ENCODE results near the gene NFYA. TPM values are rescaled to one million over a fixed set of nuclear protein-coding genes. Genes with fewer than 3 reads are reported as not detected.

The NFYA gene
- total and polyA plus RNA-seq, 4 donors = 2.2 to 28.4 (median 10.1) TPM

DNA sequence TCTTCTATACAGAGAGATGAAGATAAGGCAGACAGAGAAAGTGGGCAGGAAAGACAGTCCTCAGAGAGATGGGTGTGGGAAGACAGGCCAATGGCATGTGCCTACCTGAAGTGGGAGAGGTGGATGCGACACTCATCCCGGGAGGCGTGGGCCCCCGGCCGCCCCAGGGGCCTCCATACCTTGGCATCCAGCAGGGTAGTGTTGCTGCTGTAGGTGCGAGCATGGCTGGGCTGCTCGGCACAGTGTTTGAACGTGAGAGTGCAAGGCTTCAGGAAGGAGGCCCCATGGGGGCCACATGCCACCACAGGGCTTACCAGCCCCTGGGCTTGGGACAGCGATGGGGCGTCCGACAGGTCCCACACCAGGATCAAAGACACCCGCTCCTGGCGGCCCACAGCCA, 39.0 kb upstream of the NFYA start (continued):
- TF ChIP-seq, protein P1, sequence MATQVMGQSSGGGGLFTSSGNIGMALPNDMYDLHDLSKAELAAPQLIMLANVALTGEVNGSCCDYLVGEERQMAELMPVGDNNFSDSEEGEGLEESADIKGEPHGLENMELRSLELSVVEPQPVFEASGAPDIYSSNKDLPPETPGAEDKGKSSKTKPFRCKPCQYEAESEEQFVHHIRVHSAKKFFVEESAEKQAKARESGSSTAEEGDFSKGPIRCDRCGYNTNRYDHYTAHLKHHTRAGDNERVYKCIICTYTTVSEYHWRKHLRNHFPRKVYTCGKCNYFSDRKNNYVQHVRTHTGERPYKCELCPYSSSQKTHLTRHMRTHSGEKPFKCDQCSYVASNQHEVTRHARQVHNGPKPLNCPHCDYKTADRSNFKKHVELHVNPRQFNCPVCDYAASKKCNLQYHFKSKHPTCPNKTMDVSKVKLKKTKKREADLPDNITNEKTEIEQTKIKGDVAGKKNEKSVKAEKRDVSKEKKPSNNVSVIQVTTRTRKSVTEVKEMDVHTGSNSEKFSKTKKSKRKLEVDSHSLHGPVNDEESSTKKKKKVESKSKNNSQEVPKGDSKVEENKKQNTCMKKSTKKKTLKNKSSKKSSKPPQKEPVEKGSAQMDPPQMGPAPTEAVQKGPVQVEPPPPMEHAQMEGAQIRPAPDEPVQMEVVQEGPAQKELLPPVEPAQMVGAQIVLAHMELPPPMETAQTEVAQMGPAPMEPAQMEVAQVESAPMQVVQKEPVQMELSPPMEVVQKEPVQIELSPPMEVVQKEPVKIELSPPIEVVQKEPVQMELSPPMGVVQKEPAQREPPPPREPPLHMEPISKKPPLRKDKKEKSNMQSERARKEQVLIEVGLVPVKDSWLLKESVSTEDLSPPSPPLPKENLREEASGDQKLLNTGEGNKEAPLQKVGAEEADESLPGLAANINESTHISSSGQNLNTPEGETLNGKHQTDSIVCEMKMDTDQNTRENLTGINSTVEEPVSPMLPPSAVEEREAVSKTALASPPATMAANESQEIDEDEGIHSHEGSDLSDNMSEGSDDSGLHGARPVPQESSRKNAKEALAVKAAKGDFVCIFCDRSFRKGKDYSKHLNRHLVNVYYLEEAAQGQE (IDR thresholded peaks at IDR 0.05) = no peak
- TF ChIP-seq GABPA (IDR thresholded peaks at IDR 0.05 in 1 of 2, conservative IDR thresholded peaks at IDR 0.05 in 1 of 2) (no peak), RAD21 (IDR thresholded peaks at IDR 0.05) (no peak), SP1 (IDR thresholded peaks at IDR 0.05) (no peak), HNF4G (IDR thresholded peaks at IDR 0.05) (no peak), YY1 (IDR thresholded peaks at IDR 0.05) (no peak), HNF4A (conservative IDR thresholded peaks at IDR 0.05) (no peak), TAF1 (conservative IDR thresholded peaks at IDR 0.05) (no peak)

DNA sequence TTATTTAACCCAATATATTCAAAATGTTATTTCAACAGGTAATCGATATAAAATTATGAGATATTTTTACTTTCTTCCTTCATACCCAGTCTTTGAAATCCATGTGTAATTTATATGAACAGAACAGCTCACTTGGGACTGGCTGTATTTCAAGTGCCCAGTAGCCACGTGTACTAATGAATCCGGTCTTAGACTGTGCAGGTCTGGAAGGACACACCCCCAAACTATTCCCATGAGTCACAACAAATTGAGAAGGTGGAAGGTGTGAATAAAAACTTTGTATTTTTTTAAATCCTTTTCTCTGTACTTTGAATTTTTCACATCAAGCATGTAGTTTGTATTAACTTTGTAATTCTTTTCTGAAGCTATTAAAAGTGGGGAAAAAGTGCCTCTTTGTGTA, 36.6 kb upstream of the NFYA start:
- Histone ChIP-seq H3K9me3 (ENCODE audit: control insufficient read depth in 4 of 4, low read length in 3 of 4) (no peaks in the 10 kb centered on the region), H3K27me3 (ENCODE audit: control insufficient read depth in 4 of 4, insufficient read depth in 4 of 4, low read length in 3 of 4) (no peaks in the 10 kb centered on the region), H3K4me3 (ENCODE audit: low read depth in 1 of 3, low read length in 3 of 3) (no peak overlapping the region), H3K27ac (ENCODE audit: low read depth in 1 of 2, low read length in 2 of 2) (peak overlapping the region in 1 of 2 donors; percentile 3), H3K9ac (ENCODE audit: low read depth in 1 of 2, low read length in 2 of 2) (no peak overlapping the region), H3K36me3 (ENCODE audit: control insufficient read depth in 4 of 4, insufficient read depth in 3 of 4, low read depth in 1 of 4, low read length in 3 of 4) (peaks cover 9 to 28% (median 15%) of the 10 kb centered on the region in 4 donors), H3K4me1 (ENCODE audit: control insufficient read depth in 4 of 4, insufficient read depth in 4 of 4, low read length in 3 of 4) (peaks cover 14 to 64% (median 47%) of the 10 kb centered on the region in 4 donors)
- 54% methylated on average over 3 of the region's 3 CpGs for WGBS
- DNase-seq (ENCODE audit: low spot score) = no peak
- TF ChIP-seq SP1 (IDR thresholded peaks at IDR 0.05) = no peak
- no peak for TF ChIP-seq TAF1 (conservative IDR thresholded peaks at IDR 0.05)
- no peak for TF ChIP-seq JUND (IDR thresholded peaks at IDR 0.05)
- no peak for TF ChIP-seq RAD21 (IDR thresholded peaks at IDR 0.05)
- TF ChIP-seq HNF4G (IDR thresholded peaks at IDR 0.05) = no peak
- TF ChIP-seq NR2F2 (IDR thresholded peaks at IDR 0.05) = no peak
- TF ChIP-seq YY1 (IDR thresholded peaks at IDR 0.05) = no peak
- TF ChIP-seq, protein P2, sequence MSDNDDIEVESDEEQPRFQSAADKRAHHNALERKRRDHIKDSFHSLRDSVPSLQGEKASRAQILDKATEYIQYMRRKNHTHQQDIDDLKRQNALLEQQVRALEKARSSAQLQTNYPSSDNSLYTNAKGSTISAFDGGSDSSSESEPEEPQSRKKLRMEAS (IDR thresholded peaks at IDR 0.05) = no peak
- TF ChIP-seq GABPA (IDR thresholded peaks at IDR 0.05 in 1 of 2, conservative IDR thresholded peaks at IDR 0.05 in 1 of 2) = no peak
- TF ChIP-seq, protein P1 (IDR thresholded peaks at IDR 0.05) = no peak
- no peak for TF ChIP-seq FOXA1 (IDR thresholded peaks at IDR 0.05)
- no peak for TF ChIP-seq RXRA (IDR thresholded peaks at IDR 0.05)
- TF ChIP-seq HNF4A (conservative IDR thresholded peaks at IDR 0.05) = no peak
- TF ChIP-seq, protein P3, sequence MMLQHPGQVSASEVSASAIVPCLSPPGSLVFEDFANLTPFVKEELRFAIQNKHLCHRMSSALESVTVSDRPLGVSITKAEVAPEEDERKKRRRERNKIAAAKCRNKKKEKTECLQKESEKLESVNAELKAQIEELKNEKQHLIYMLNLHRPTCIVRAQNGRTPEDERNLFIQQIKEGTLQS (IDR thresholded peaks at IDR 0.05) = no peak
- TF ChIP-seq EGR1 (IDR thresholded peaks at IDR 0.05; ENCODE audit: low read depth in 2 of 2) = no peak
- TF ChIP-seq, protein P4, sequence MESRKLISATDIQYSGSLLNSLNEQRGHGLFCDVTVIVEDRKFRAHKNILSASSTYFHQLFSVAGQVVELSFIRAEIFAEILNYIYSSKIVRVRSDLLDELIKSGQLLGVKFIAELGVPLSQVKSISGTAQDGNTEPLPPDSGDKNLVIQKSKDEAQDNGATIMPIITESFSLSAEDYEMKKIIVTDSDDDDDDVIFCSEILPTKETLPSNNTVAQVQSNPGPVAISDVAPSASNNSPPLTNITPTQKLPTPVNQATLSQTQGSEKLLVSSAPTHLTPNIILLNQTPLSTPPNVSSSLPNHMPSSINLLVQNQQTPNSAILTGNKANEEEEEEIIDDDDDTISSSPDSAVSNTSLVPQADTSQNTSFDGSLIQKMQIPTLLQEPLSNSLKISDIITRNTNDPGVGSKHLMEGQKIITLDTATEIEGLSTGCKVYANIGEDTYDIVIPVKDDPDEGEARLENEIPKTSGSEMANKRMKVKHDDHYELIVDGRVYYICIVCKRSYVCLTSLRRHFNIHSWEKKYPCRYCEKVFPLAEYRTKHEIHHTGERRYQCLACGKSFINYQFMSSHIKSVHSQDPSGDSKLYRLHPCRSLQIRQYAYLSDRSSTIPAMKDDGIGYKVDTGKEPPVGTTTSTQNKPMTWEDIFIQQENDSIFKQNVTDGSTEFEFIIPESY (IDR thresholded peaks at IDR 0.05) = no peak
- TF ChIP-seq, protein P5, sequence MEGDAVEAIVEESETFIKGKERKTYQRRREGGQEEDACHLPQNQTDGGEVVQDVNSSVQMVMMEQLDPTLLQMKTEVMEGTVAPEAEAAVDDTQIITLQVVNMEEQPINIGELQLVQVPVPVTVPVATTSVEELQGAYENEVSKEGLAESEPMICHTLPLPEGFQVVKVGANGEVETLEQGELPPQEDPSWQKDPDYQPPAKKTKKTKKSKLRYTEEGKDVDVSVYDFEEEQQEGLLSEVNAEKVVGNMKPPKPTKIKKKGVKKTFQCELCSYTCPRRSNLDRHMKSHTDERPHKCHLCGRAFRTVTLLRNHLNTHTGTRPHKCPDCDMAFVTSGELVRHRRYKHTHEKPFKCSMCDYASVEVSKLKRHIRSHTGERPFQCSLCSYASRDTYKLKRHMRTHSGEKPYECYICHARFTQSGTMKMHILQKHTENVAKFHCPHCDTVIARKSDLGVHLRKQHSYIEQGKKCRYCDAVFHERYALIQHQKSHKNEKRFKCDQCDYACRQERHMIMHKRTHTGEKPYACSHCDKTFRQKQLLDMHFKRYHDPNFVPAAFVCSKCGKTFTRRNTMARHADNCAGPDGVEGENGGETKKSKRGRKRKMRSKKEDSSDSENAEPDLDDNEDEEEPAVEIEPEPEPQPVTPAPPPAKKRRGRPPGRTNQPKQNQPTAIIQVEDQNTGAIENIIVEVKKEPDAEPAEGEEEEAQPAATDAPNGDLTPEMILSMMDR (IDR thresholded peaks at IDR 0.05; ENCODE audit: low read depth, low read length, missing input control) = no peak
